NCI-H2196 (cell line): ENCODE results near the gene CAMK1D.
A peak's percentile ranks its signal among the peaks of the same experiment; 100 is the strongest.

Source experiments
- DNase-seq: peaks from one replicate; lab custom pipeline; 2025; ENCODE audit not compliant: unreplicated experiment; lab: John Stamatoyannopoulos, UW

The CAMK1D gene

DNA sequence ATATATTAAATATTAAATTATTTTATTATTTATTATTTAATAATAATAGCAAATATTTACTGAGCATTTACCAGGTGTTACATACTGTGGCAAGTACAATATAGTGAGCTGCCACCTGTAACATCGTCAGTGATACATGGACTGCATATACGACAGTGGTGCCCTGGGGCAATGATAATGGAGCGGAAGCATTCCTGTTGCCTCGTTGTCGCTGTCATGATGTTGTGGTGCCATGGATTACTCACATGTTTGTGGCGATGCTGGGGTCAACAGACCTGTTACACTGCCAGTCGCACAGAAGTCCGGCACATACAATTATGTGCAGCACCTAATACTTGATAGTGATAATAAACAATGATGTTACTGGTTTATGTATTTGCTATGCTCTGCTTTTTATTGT lies 20.6 kb downstream of the CAMK1D start:
- no peak for DNase-seq

GRCh38 chr10:12372846-12373245 lies 23.5 kb downstream of the CAMK1D start:
- no peak for DNase-seq

GRCh38 chr10:12375076-12375504 lies 25.7 kb downstream of the CAMK1D start:
- no peak for DNase-seq

DNA sequence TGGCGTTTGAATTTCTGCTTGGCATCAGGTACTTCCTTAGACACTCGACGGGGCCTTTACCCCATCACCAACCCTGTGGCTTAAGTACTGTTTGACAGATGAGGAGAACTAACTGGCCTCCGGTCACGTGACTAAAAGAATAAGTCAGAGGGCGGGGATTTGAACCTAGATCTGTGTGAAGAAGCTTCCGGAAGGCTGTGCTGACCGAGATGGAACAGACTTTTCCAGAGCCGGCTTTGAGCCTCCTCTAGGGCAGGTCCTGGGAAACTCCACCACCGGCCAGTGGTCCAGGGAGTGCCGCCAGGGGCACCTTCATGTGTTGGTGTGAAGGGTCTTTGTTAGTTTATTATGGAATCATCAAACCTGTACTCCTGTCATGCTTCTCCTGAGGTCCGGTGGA lies 26.9 kb downstream of the CAMK1D start:
- no peak for DNase-seq

- no peak for DNase-seq
Observed at GRCh38 chr10:12377658-12378290, 28.4 kb downstream of the CAMK1D start.

DNA sequence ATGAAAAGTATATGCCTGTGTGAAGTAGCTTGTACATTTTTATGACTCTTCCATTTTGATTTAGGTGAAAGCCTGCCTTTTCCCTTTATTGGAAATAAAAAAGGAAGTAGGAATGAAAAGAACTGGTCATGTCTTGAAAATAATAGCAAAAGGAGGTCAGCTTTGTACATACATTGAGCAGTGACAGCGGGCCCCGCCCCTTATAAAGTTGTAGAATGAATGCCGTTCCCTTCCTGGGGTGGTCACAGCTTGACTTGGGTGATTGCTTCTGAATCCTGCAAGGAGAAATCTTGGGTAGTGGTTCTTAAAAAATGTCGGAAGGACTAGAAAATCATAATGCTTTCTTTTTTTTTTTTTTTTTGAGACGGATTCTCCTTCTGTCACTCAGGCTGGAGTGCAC lies 31.7 kb downstream of the CAMK1D start:
- no peak for DNase-seq

GRCh38 chr10:12381536-12382156 lies 32.3 kb downstream of the CAMK1D start:
- no peak for DNase-seq

GRCh38 chr10:12382157-12382548 lies 32.8 kb downstream of the CAMK1D start:
- no peak for DNase-seq

DNA sequence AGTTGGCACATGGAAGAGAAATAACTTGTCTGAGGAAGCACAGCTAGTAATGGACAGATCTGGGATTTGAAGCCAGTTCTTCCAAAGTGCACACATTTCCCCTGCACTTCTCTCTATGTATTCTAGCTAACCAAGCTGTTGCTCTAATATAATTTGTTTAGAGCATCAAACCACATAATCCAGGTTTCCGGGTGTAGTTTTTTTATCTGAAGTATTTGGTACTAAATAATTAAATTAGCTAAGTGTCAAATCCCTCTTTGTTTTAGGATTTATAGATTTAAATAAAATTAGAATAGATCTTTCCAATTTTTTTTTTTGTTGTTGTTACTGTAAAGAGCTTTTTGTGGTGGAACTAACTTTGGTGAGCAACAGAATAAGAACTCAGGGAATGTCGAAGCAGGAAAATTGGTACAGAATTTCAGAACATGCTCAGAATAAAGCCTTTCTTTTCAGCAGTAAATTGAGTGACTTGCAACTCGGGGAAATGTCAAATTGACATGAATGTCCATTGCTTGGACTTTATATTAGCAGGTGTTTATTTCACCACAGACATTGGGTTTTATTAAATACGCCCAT lies 33.7 kb downstream of the CAMK1D start:
- DNase-seq: no peak

DNA sequence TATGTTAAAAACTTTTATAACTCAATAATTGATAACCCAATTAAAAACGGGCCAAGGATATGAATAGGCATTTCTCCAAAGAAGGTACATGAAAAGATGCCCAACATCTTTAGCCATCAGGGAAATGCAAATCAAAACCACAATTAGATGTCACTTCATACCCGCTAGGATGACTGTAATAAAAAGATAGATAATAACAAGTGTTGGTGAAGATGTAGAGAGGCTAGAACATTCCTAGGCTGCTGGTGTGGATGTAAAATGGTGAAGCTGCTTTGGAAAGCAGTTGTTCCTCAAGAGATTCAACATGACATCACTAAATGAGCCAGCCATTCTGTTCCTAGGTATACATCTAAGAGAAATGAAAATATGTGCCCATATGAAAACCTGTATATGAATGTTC lies 35.6 kb downstream of the CAMK1D start:
- no peak for DNase-seq

- DNase-seq: no peak
Observed at GRCh38 chr10:12387561-12388210, 38.3 kb downstream of the CAMK1D start.

GRCh38 chr10:12388671-12389070 lies 39.3 kb downstream of the CAMK1D start:
- no peak for DNase-seq

DNA sequence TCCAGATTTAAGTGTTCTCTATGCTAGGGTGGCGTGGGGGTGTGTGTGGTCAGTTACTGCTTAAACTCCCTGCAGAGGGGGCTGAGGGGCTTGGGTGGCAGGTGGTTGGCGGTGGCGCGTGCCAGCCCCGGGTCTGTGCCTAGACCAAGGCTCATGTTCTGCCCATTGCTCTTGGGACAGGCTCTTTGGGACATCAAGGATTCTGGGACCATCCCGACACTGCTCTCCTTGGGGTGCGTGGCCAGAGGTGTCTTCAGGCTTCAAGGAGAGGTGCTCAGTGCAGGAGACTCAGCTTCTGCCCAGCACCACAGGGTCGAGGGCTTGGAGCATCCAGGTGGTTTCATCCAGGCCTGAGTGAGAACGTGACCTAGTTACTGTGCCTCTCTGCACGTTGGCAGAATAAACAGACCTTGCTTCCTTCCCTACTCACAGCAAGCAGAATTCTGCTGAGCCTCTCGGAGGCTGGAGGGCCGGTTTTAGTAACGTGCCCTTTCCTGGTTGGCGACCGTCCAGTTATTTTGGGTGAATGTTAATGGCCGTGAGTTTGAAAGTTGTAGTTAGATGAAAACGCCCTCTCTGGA lies 39.9 kb downstream of the CAMK1D start:
- DNase-seq: peak; percentile 60

DNA sequence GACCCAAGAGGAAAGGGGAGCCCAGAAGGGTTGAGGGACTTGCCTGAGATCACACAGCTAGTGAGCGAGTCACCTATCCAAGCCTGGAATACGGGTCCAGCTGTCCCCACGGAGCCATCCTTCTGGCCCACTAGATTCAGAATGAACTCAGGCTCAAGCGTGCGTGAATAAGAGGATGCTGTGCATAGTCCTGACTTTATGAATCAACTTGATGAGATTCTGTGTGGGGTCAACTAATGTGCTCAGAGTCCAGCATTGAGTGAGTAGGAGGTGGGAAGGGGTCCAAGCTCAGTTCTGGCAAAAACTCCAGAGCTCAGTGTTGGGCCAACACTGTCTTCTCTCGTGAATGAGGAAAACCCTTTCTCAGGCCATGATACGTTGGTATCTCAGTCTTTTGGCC lies 41.4 kb downstream of the CAMK1D start:
- DNase-seq: no peak

DNA sequence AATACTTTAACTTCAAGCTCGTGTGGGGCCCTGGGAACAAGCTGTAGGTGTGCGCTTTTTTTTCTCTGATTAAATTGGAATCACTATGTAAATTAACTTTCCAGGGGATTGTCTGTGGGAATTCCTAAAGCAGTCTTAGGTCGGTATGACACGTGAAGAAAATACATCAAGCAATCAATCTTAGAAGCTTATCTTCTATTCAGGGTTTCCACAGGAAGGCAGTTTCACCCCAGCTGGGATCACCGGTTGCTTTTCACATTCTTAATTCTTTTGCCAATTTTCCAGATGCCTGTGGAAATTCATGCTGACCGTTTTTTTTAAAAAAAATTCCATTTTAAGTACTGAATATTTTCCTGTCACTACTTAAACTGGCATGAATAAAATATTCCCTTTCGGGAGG lies 41.9 kb downstream of the CAMK1D start:
- DNase-seq: no peak

GRCh38 chr10:12393831-12394230 lies 44.5 kb downstream of the CAMK1D start:
- no peak for DNase-seq

- DNase-seq: no peak
Observed at GRCh38 chr10:12394241-12395033, 45.1 kb downstream of the CAMK1D start.

DNA sequence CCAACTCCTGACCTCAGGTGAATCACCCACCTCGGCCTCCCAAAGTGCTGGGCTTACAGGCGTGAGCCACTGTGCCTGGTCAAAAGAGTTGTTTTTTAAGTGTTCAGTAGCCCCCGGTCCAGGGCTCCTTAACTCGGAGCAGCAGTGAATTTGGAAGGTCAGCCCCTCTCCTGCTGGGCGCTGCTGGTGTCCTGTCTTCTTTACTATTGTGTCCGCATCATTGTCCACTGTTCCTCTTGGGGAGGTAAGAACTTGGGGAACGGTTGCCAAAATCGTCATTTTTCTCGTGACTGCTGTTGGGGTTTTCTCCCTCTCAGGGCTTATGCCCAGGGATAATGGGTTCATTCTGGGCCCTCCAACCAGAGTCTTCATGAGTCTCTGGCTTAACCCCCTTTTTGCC lies 46.7 kb downstream of the CAMK1D start:
- no peak for DNase-seq

GRCh38 chr10:12396567-12396966 lies 47.2 kb downstream of the CAMK1D start:
- no peak for DNase-seq

DNA sequence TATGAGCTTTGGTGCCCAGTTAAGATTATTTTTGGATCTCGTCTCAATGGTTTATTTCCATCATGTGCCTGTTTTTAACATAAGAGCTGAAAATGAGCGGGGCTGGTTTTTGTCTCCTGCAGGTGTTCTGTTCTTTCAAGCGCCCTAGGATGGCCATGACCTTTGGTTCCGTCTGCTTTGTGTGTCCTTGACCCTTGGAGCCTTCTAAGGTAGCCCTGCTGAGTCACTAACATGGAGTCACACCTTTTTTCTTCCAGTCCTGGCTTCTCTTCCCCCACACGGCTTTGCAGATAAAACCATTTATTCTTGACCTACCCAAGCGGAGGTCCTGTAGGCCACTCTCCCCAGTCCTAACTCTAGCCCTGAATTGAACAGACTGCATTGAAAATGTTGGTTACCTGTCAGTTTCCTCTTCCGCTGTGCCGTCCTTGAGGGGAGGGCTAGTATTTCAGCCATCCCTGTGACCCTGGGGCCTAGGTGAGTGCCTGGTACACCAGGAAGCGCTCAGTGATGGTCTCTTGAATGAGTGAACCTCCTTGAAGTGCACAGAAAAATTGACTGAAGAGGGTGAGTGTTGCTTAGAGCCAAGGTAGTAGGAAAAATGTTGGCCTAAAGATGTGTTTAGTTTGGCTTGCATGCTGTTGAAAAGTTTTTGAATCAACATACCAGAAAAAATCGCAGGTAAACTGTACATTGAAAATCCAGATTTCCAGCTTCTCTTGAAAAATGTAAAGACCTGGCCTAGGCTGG lies 48.0 kb downstream of the CAMK1D start:
- DNase-seq: no peak
